Epithelial cell of proximal tubule (primary cell): ENCODE results near the gene TAS2R7. TPM values are rescaled to one million over a fixed set of nuclear protein-coding genes. Genes with fewer than 3 reads are reported as not detected.

Experiments
- DNase-seq: peaks from one replicate; pipeline ENCODE4 v3.0.0-alpha.2; 2011; ENCODE audit warnings: low read depth
- H3K4me3 ChIP-seq: 2 replicates; pipeline ENCODE4 v1.5.1; 2011; ENCODE audit warnings: low read depth, mild to moderate bottlenecking, low read length
- total RNA-seq: library from RNA; depleted of rRNA; stranded (reverse); fragments of >200 nt; gene quantifications from 2 replicates; pipeline ENCODE4 v1.2.3, GENCODE V29; 2015
- TF ChIP-seq, protein P1 (sequence below): conservative IDR thresholded peaks from 2 replicates; pipeline ENCODE4 v1.5.1; 2012; ENCODE audit warnings: low read depth, mild to moderate bottlenecking, low read length

TAS2R7 gene
- total RNA-seq, 1 donor from 2014 or later = not detected

DNA sequence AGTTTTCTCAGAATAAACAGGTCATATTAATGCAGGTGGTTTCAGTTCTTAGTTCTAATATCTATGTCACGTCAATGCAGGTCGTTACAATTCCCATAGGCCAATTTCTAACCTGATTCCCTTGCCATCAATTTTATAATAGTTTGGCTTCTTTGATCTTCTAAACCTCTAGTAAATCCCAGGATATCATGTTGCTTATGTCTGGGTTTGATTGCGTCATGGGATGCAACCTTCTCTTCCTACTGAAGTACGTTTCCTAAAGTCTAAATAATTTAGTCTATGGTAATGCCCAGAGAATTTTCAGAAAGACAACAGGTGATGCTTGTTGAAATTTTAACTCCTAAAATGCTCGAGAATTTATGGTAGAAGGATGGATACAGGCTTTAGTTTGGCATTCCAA, 19.2 kb downstream of the TAS2R7 start:
- TF ChIP-seq, protein P1, sequence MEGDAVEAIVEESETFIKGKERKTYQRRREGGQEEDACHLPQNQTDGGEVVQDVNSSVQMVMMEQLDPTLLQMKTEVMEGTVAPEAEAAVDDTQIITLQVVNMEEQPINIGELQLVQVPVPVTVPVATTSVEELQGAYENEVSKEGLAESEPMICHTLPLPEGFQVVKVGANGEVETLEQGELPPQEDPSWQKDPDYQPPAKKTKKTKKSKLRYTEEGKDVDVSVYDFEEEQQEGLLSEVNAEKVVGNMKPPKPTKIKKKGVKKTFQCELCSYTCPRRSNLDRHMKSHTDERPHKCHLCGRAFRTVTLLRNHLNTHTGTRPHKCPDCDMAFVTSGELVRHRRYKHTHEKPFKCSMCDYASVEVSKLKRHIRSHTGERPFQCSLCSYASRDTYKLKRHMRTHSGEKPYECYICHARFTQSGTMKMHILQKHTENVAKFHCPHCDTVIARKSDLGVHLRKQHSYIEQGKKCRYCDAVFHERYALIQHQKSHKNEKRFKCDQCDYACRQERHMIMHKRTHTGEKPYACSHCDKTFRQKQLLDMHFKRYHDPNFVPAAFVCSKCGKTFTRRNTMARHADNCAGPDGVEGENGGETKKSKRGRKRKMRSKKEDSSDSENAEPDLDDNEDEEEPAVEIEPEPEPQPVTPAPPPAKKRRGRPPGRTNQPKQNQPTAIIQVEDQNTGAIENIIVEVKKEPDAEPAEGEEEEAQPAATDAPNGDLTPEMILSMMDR = no peak
- H3K4me3 ChIP-seq = no peak overlapping the region
- DNase-seq = no peak

DNA sequence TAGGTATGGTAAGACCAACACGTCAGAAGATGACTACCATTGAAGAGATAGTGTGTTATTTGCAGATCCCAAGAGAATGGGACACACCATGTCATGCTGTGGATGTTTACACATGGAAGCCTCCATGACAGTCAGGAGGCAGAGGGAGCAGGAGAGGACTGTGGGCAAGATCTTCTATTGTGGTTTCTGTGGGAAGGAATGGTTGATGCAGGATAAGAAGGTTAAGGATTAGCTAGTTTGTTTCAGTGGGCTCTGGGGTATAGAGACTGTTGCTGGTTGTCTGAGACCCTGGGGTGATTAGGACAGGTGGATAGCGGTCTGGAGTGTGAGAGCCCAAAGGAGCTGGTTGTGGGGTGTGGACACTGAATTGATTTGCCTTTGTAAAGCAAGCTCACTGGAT, 23.3 kb downstream of the TAS2R7 start:
- DNase-seq = no peak
- TF ChIP-seq, protein P1 = no peak
- H3K4me3 ChIP-seq = no peak overlapping the region

DNA sequence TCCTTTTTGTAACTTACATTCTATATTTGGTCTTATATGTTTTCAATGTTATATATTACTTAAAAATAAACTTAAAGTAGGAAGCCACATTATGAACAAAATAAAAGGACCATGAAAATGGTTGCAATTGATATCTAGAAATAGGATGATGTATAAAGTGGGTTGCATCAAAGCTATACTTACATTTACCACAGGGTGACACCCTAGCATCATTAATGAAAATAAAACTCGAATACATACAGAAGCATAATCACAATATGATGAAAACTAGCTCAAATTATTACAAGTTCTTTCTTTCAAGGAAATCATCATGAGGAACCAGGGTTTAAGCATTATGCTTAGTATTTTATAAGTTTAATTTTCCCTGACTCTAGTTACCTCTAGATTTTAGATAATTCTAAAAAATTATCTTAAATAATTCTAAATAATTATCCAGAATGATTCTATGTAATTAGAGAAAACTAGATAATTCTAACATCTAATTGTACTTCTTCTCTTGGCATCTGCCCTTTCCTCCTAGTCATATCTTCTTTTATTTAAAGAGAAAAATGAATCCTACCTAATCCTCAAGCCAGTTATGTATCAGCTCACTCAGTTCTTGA, 31.2 kb downstream of the TAS2R7 start:
- TF ChIP-seq, protein P1 = peak; percentile 60
- DNase-seq = no peak
- no peak overlapping the region for H3K4me3 ChIP-seq

DNA sequence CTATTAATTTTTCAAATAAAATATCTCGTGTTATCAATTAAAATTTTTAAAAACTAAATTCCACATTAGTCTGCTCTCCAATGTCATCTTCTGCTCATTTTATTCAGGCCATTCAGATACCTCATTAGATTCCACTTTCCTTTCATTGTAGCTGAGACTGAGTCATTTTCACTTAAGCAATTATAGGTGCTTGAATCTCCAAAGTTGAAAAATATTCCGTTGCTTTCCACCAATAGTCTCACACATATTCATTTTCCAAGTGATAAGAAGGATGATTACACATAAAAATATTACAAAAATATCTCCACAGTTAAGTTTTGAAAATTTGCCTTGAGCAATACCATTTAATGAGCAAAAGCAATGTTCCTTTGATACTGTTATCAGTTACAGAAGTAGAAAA, 42.8 kb downstream of the TAS2R7 start:
- no peak for DNase-seq
- H3K4me3 ChIP-seq = no peak overlapping the region
- TF ChIP-seq, protein P1 = no peak

DNA sequence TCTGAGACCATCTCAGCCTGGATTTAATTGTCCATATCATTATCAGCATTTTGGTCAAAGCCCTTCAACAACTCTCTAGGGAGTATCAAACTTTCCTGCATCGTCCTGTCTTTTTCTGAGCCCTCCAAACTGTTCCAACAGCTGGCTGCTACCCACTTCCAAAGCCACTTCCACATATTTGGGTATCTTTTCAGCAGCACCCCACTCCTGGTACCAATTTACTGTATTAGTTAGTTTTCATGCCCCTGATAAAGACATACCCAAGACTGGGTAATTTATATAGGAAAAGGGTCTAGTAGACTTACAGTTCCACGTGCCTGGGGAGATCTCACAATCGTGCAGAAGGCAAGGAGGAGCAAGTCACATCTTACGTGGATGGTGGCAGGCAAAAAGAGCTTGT, 46.2 kb downstream of the TAS2R7 start:
- TF ChIP-seq, protein P1 = no peak
- no peak for DNase-seq
- no peak overlapping the region for H3K4me3 ChIP-seq

DNA sequence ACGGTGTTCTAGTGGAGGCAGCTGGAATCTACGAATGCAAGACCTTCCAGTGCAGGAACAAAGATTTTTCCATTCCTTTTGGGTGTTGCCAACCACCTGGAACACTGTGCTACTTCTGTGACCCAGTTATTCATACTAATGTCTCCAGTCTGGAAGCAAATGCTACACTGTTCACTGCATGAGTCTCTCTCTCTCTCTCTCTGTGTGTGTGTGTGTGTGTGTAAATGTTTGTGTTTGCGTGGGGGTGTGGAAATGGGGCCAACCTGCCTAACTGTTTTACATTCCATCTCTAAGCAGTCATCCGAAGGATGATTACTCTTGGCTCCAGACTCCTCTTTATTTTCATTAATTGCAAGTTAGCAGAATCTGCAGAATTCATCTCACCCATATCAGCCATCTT, 49.4 kb downstream of the TAS2R7 start:
- DNase-seq = peak; percentile 61
- TF ChIP-seq, protein P1 = no peak
- H3K4me3 ChIP-seq = no peak overlapping the region

Other genes with a start within 250 kb of the TAS2R7 start
- 30.8 and 35.8 TPM in 2 replicates for gene MAGOHB, start 189.0 kb downstream of the TAS2R7 start, total RNA-seq
- gene STYK1, start 128.6 kb downstream of the TAS2R7 start, total RNA-seq = 2.5 and 4.6 TPM in 2 replicates
- 202 and 245 TPM in 2 replicates for gene YBX3, start 79.3 kb downstream of the TAS2R7 start, total RNA-seq
- not detected in 2 replicates for gene TAS2R8, start 4.7 kb upstream of the TAS2R7 start, total RNA-seq
- gene TAS2R9, start 7.5 kb upstream of the TAS2R7 start, total RNA-seq = not detected in 2 replicates
- gene TAS2R10, start 23.7 kb upstream of the TAS2R7 start, total RNA-seq = 0.14 TPM in 1 of 2 replicates, not detected in the other
- gene PRR4, start 46.8 kb upstream of the TAS2R7 start, total RNA-seq = 0.29 and 1.2 TPM in 2 replicates
- 4.3 and 9.1 TPM in 2 replicates for gene PRH1, start 81.6 kb upstream of the TAS2R7 start, total RNA-seq
- gene TAS2R13, start 106.9 kb upstream of the TAS2R7 start, total RNA-seq = 0.29 and 1.6 TPM in 2 replicates
- gene PRH2, start 126.6 kb upstream of the TAS2R7 start, total RNA-seq = not detected in 2 replicates
- gene TAS2R14, start 136.6 kb upstream of the TAS2R7 start, total RNA-seq = 0.06 and 0.72 TPM in 2 replicates
- not detected in 2 replicates for gene TAS2R50, start 184.3 kb upstream of the TAS2R7 start, total RNA-seq
- 0.36 and 0.58 TPM in 2 replicates for gene TAS2R20, start 195.7 kb upstream of the TAS2R7 start, total RNA-seq
- not detected in 2 replicates for gene TAS2R19, start 220.0 kb upstream of the TAS2R7 start, total RNA-seq
- 0.65 TPM in 1 of 2 replicates, not detected in the other for gene TAS2R31, start 228.8 kb upstream of the TAS2R7 start, total RNA-seq